ENCODE results near the gene IL16. TPM values are rescaled to one million over a fixed set of nuclear protein-coding genes. Genes with fewer than 3 reads are reported as not detected.
A peak's percentile ranks its signal among the peaks of the same experiment; 100 is the strongest.

IL16 gene
- total RNA-seq, 1 donor from 2014 or later: 21.8 TPM

GRCh38 chr15:81274255-81274654 is 77.6 kb downstream of the IL16 start:
- DNase-seq (ENCODE audit: low spot score): no peak

- no peak for DNase-seq (ENCODE audit: low spot score)
Observed at GRCh38 chr15:81274931-81275707, 78.4 kb downstream of the IL16 start.

GRCh38 chr15:81275711-81276392 is 79.2 kb downstream of the IL16 start:
- DNase-seq (ENCODE audit: low spot score): no peak

GRCh38 chr15:81276967-81277366 is 80.3 kb downstream of the IL16 start:
- no peak for DNase-seq (ENCODE audit: low spot score)

- DNase-seq (ENCODE audit: low spot score): no peak
Observed at GRCh38 chr15:81277851-81278250, 81.2 kb downstream of the IL16 start.

- DNase-seq (ENCODE audit: low spot score): no peak
Observed at GRCh38 chr15:81278306-81279029, 81.8 kb downstream of the IL16 start.

GRCh38 chr15:81279621-81280485 is 83.2 kb downstream of the IL16 start:
- DNase-seq (ENCODE audit: low spot score): peak; percentile 65

- peak; percentile 72 for DNase-seq (ENCODE audit: low spot score)
Observed at GRCh38 chr15:81280696-81281455, 84.2 kb downstream of the IL16 start.

GRCh38 chr15:81281456-81281735 is 84.7 kb downstream of the IL16 start:
- DNase-seq (ENCODE audit: low spot score): no peak

- DNase-seq (ENCODE audit: low spot score): peak; percentile 41
Observed at GRCh38 chr15:81281766-81282605, 85.3 kb downstream of the IL16 start.

GRCh38 chr15:81282606-81282895 is 85.9 kb downstream of the IL16 start:
- no peak for DNase-seq (ENCODE audit: low spot score)

- DNase-seq (ENCODE audit: low spot score): peak; percentile 71
Observed at GRCh38 chr15:81282911-81283310, 86.2 kb downstream of the IL16 start.

GRCh38 chr15:81284256-81285031 is 87.8 kb downstream of the IL16 start:
- DNase-seq (ENCODE audit: low spot score): peak; percentile 45

- DNase-seq (ENCODE audit: low spot score): peak; percentile 62
Observed at GRCh38 chr15:81285461-81285860, 88.8 kb downstream of the IL16 start.

GRCh38 chr15:81286621-81287121 is 90.0 kb downstream of the IL16 start:
- no peak for DNase-seq (ENCODE audit: low spot score)

- DNase-seq (ENCODE audit: low spot score): peak; percentile 30
Observed at GRCh38 chr15:81288040-81288439, 91.4 kb downstream of the IL16 start.

GRCh38 chr15:81288616-81289015 is 91.9 kb downstream of the IL16 start:
- no peak for DNase-seq (ENCODE audit: low spot score)

- DNase-seq (ENCODE audit: low spot score): no peak
Observed at GRCh38 chr15:81289910-81290309, 93.2 kb downstream of the IL16 start.
